Naive thymus-derived CD4-positive, alpha-beta T cell (primary cell): ENCODE results near the gene LSM4. TPM values are rescaled to one million over a fixed set of nuclear protein-coding genes. Genes with fewer than 3 reads are reported as not detected.
"Not testable (repeated sequence)": the region's sequence is repeated elsewhere in the genome, so short reads cannot be mapped to it uniquely, and the experiment has no call there.

ENCODE experiments used
- ATAC-seq: fragments of 150-1000 bp; cut with Tn5 transposase; 2 replicates; pipeline ENCODE4 v1.10.0; 2021; ENCODE audit warnings: mild to moderate bottlenecking, moderate library complexity
- CTCF ChIA-PET: fragments of 350-600 bp; sonication (Branson Sonifier 250); formaldehyde crosslinking; loops from one replicate; lab custom pipeline; 2021; ENCODE audit warnings: antibody characterized with exemption; lab: Charles Lee
- POLR2A ChIA-PET: fragments of 350-600 bp; sonication (Branson Sonifier 250); formaldehyde crosslinking; loops from one replicate; lab custom pipeline; 2021; ENCODE audit warnings: antibody characterized with exemption, inconsistent platforms; lab: Charles Lee
- DNase-seq, 9 donors: peaks; one replicate each; pipeline versions ENCODE4 v3.0.0 to v3.0.0-alpha.2; 2020 to 2022; ENCODE audit warnings: mixed read lengths in 1 of 9
- H3K27ac ChIP-seq: one replicate; pipeline ENCODE4 v1.7.0; 2013; ENCODE audit warnings: mild to moderate bottlenecking, low read depth, low read length, moderate library complexity
- H3K27me3 ChIP-seq, 2 donors: one replicate each; pipeline ENCODE4 v1.7.0; 2013; ENCODE audit warnings: low read length in 2 of 2, mild to moderate bottlenecking in 2 of 2, moderate library complexity in 2 of 2; ENCODE audit not compliant: control insufficient read depth in 2 of 2, insufficient read depth in 2 of 2
- H3K36me3 ChIP-seq, 3 experiments: 1 replicate in 2 of 3; 2 replicates in 1 of 3; pipeline ENCODE4 v1.7.0; 2013; ENCODE audit warnings: low read length in 3 of 3, mild to moderate bottlenecking in 3 of 3, moderate library complexity in 1 of 3; ENCODE audit not compliant: insufficient read depth in 3 of 3, control insufficient read depth in 2 of 3
- H3K4me1 ChIP-seq, 2 donors: one replicate each; pipeline ENCODE4 v1.7.0; 2013; ENCODE audit warnings: low read length in 2 of 2, mild to moderate bottlenecking in 2 of 2, moderate library complexity in 1 of 2; ENCODE audit not compliant: control insufficient read depth in 2 of 2, insufficient read depth in 2 of 2
- H3K4me3 ChIP-seq: 2 replicates; pipeline ENCODE4 v1.7.0; 2013; ENCODE audit warnings: mild to moderate bottlenecking, low read length
- H3K9me3 ChIP-seq, 3 experiments: 1 replicate in 2 of 3; 2 replicates in 1 of 3; pipeline ENCODE4 v1.7.0; 2013; ENCODE audit warnings: low read length in 3 of 3; ENCODE audit not compliant: control insufficient read depth in 2 of 3
- H3K27ac Mint-ChIP-seq, 9 donors: one replicate each; pipeline ENCODE4 v1.8.0; 2020 to 2022; ENCODE audit warnings: mixed read lengths in 9 of 9, mild to moderate bottlenecking in 8 of 9, moderate library complexity in 5 of 9, inconsistent platforms in 2 of 9
- H3K27me3 Mint-ChIP-seq, 5 donors: one replicate each; pipeline ENCODE4 v1.8.0; 2021 to 2022; ENCODE audit warnings: mixed read lengths in 5 of 5, mild to moderate bottlenecking in 1 of 5
- H3K36me3 Mint-ChIP-seq, 5 donors: one replicate each; pipeline ENCODE4 v1.8.0; 2020 to 2022; ENCODE audit warnings: mixed read lengths in 5 of 5, mild to moderate bottlenecking in 3 of 5, inconsistent platforms in 1 of 5
- H3K4me1 Mint-ChIP-seq, 7 donors: one replicate each; pipeline ENCODE4 v1.8.0; 2020 to 2022; ENCODE audit warnings: mixed read lengths in 7 of 7, mild to moderate bottlenecking in 3 of 7, inconsistent platforms in 1 of 7
- H3K4me3 Mint-ChIP-seq, 10 donors: one replicate each; pipeline ENCODE4 v1.8.0; 2020 to 2022; ENCODE audit warnings: mild to moderate bottlenecking in 10 of 10, mixed read lengths in 10 of 10, moderate library complexity in 6 of 10, inconsistent platforms in 2 of 10
- H3K9me3 Mint-ChIP-seq, 11 donors: one replicate each; pipeline ENCODE4 v1.8.0; 2020 to 2022; ENCODE audit warnings: mixed read lengths in 11 of 11, mild to moderate bottlenecking in 4 of 11, inconsistent platforms in 1 of 11, moderate library complexity in 1 of 11
- intact Hi-C, 2 donors: fragments of 100-400 bp; cut with micrococcal nuclease; formaldehyde crosslinking; loops; one replicate each; pipeline ENCODE4 v1.15.1; 2023
- polyA plus RNA-seq, 2 donors: library from polyadenylated mRNA; unstranded; fragments of 300-500 nt; fragmentation: Illumina TruSeq; gene quantifications; one replicate each; pipeline ENCODE4 v1.2.3, GENCODE V29; 2021
- total RNA-seq, 6 experiments: library from RNA in 5 of 6; stranded (reverse) in 5 of 6; gene quantifications; 1 replicate in 5 of 6; 2 replicates in 1 of 6; pipeline ENCODE4 v1.2.3 and lab custom pipeline; 2021 to 2026

The LSM4 gene
- total and polyA plus RNA-seq, 7 experiments from 2014 or later, result 45.3 to 163 (median 67.5) TPM

- intact Hi-C loops, result loop anchor here in 1 of 2 donors (5.0 kb wide), 1 partner anchor 83 kb away; no protein-coding TSS in a partner anchor
- H3K4me1 ChIP-seq, result peaks cover 7% of the 10 kb centered on the region in 2 donors
- peak overlapping the region in 7 of 10 donors; percentile 8 to 87 (median 78) for H3K4me3 Mint-ChIP-seq
- peak overlapping the region in 1 of 9 donors; percentile 71 for H3K27ac Mint-ChIP-seq
- no peaks in the 10 kb centered on the region for H3K27me3 Mint-ChIP-seq
- POLR2A ChIA-PET, result interaction anchor here (0.6 to 19.6 kb wide), 15 partner anchors 9 to 320 kb away, joined by 3 to 757 read pairs (median 4); partner anchors contain the start of genes IQCN, JUND and PGPEP1
- H3K4me1 Mint-ChIP-seq, result peaks cover 10 to 18% (median 14%) of the 10 kb centered on the region in 7 donors
- ATAC-seq, result no peak
- peak overlapping the region; percentile 52 for H3K4me3 ChIP-seq
- H3K9me3 ChIP-seq, result no peaks in the 10 kb centered on the region
- H3K27ac ChIP-seq, result peak overlapping the region; percentile 45
- CTCF ChIA-PET, result interaction anchor here (0.6 to 9.9 kb wide), 16 partner anchors 8 to 390 kb away, joined by 3 to 266 read pairs (median 4); partner anchors contain the start of gene JUND
- H3K27me3 ChIP-seq, result no peaks in the 10 kb centered on the region
- DNase-seq, result no peak
- H3K36me3 ChIP-seq, result no peaks in the 10 kb centered on the region
- no peaks in the 10 kb centered on the region for H3K36me3 Mint-ChIP-seq
- no peaks in the 10 kb centered on the region for H3K9me3 Mint-ChIP-seq
Measured at GRCh38 chr19:18329035-18329376, 6.1 kb upstream of the LSM4 start.

DNA sequence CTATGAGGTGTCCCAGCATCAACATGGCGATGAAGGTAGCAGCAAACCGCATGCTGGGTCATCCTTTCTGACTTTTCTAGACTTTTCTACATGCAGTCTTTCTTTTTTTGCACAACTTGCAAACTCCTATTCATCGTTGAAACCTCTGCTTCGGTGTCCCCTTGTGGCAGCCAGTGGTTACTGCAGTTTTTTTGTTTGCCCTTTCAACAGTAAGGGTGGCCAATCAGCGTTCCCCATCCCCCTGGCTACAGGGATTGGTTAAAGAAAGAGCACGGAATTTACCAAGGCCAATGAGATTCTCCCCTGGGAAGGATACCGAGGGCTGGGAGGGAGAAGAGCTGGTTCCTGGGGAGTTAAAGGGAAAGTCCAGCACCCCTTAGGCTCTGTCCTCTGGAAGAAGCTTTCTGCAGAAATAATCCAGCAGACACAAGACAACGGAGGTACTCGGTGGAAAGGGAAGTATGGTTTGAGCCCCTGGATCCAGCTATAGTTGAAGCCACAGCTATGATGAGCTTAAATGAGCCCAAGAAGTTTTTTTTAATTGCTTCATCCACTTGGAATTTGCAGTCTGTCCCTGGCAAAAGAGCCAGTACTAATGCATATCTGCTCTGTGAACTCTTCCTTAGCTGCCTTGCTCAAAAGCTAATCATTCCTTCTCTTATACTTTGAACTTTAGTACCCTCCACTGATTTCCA, 5.6 kb upstream of the LSM4 start:
- H3K27ac ChIP-seq, result peak overlapping the region; percentile 45
- Mint-ChIP-seq H3K4me1 (peaks cover 13 to 23% (median 20%) of the 10 kb centered on the region in 7 donors), H3K27me3 (no peaks in the 10 kb centered on the region), H3K36me3 (no peaks in the 10 kb centered on the region), H3K27ac (peak overlapping the region in 8 of 9 donors; percentile 38 to 75 (median 72)), H3K4me3 (peak overlapping the region; percentile 62 to 87 (median 78)), H3K9me3 (no peaks in the 10 kb centered on the region)
- no peaks in the 10 kb centered on the region for H3K36me3 ChIP-seq
- peak overlapping the region; percentile 52 for H3K4me3 ChIP-seq
- DNase-seq (peak; percentile 55 to 92 (median 90)), ATAC-seq (peak; percentile 99)
- H3K27me3 ChIP-seq, result no peaks in the 10 kb centered on the region
- POLR2A ChIA-PET, result interaction anchor here (0.6 to 19.6 kb wide), 13 partner anchors 8 to 135 kb away, joined by 3 to 757 read pairs (median 4); partner anchors contain the start of genes IQCN, JUND and PGPEP1
- peaks cover 12% of the 10 kb centered on the region in 2 donors for H3K4me1 ChIP-seq
- H3K9me3 ChIP-seq, result no peaks in the 10 kb centered on the region
- CTCF ChIA-PET, result interaction anchor here (0.6 to 9.9 kb wide), 16 partner anchors 9 to 390 kb away, joined by 3 to 266 read pairs (median 4); partner anchors contain the start of gene JUND
- intact Hi-C loops, result loop anchor here (1.0 to 5.0 kb wide), 8 partner anchors 12 to 136 kb away; partner anchors contain the start of genes PGPEP1 (in 1 of the 2) and RAB3A (in 1 of the 2)

- POLR2A ChIA-PET, result interaction anchor here (0.7 to 19.6 kb wide), 5 partner anchors 10 to 48 kb away, joined by 6 to 757 read pairs (median 7); partner anchors contain the start of genes IQCN and JUND
- ATAC-seq (no peak), DNase-seq (no peak)
- Histone ChIP-seq H3K27me3 (no peaks in the 10 kb centered on the region), H3K4me3 (no peak overlapping the region), H3K36me3 (no peaks in the 10 kb centered on the region), H3K9me3 (no peaks in the 10 kb centered on the region), H3K27ac (no peak overlapping the region), H3K4me1 (peaks cover 23% of the 10 kb centered on the region in 2 donors)
- Mint-ChIP-seq H3K4me1 (peaks cover 24 to 36% (median 31%) of the 10 kb centered on the region in 7 donors), H3K36me3 (peaks cover 0 to 2% (median 0%) of the 10 kb centered on the region in 5 donors), H3K4me3 (no peak overlapping the region), H3K27me3 (no peaks in the 10 kb centered on the region), H3K27ac (no peak overlapping the region), H3K9me3 (no peaks in the 10 kb centered on the region)
- CTCF ChIA-PET, result interaction anchor here (0.8 to 9.9 kb wide), 6 partner anchors 12 to 134 kb away, joined by 3 to 266 read pairs (median 4); partner anchors contain the start of genes JUND and MPV17L2
- intact Hi-C loops, result loop anchor here in 1 of 2 donors (5.0 kb wide), 1 partner anchor 86 kb away; no protein-coding TSS in a partner anchor
Measured at GRCh38 chr19:18326772-18327171, 3.9 kb upstream of the LSM4 start.

GRCh38 chr19:18324373-18324731, 1.5 kb upstream of the LSM4 start:
- Mint-ChIP-seq H3K27ac (peak overlapping the region in 8 of 9 donors; percentile 89 to 99 (median 96)), H3K4me3 (peak overlapping the region in 2 of 10 donors; percentile 25 to 85), H3K4me1 (peaks cover 41 to 56% (median 51%) of the 10 kb centered on the region in 7 donors), H3K36me3 (peaks cover 0 to 19% (median 0%) of the 10 kb centered on the region in 5 donors)
- Histone ChIP-seq H3K4me1 (peaks cover 39 to 48% of the 10 kb centered on the region in 2 donors), H3K27ac (peak overlapping the region; percentile 79)
- intact Hi-C loops, result loop anchor here in 1 of 2 donors (5.0 kb wide), 2 partner anchors 93 to 317 kb away; partner anchors contain the start of genes ARRDC2 and SSBP4
- ChIA-PET POLR2A (interaction anchor here (0.7 to 19.6 kb wide), 4 partner anchors 21 to 317 kb away, joined by 4 to 757 read pairs (median 50); partner anchors contain the start of genes IQCN and JUND), CTCF (interaction anchor here (9.9 kb wide), 1 partner anchor 46 kb away, joined by 266 read pairs; the partner anchor contains the start of gene JUND)
- not testable (repeated sequence) for H3K9me3 ChIP-seq, H3K27me3 ChIP-seq, H3K27me3 Mint-ChIP-seq, H3K9me3 Mint-ChIP-seq, H3K36me3 ChIP-seq, ATAC-seq, H3K4me3 ChIP-seq, DNase-seq

GRCh38 chr19:18322318-18322758, 538 bp downstream of the LSM4 start:
- intact Hi-C loops, result loop anchor here in 1 of 2 donors (5.0 kb wide), 2 partner anchors 95 to 315 kb away; partner anchors contain the start of genes ARRDC2 and SSBP4
- Mint-ChIP-seq H3K4me3 (peak overlapping the region; percentile 80 to 88 (median 84)), H3K27ac (peak overlapping the region; percentile 82 to 97 (median 94)), H3K27me3 (no peaks in the 10 kb centered on the region), H3K4me1 (peaks cover 47 to 63% (median 57%) of the 10 kb centered on the region in 7 donors), H3K9me3 (no peaks in the 10 kb centered on the region), H3K36me3 (peaks cover 0 to 24% (median 0%) of the 10 kb centered on the region in 5 donors)
- Histone ChIP-seq H3K36me3 (no peaks in the 10 kb centered on the region), H3K4me1 (peaks cover 51 to 59% of the 10 kb centered on the region in 2 donors), H3K9me3 (no peaks in the 10 kb centered on the region), H3K27me3 (no peaks in the 10 kb centered on the region), H3K27ac (peak overlapping the region; percentile 94), H3K4me3 (peak overlapping the region; percentile 86)
- DNase-seq (peak in 3 of 9 donors; percentile 14 to 58 (median 15)), ATAC-seq (no peak)
- ChIA-PET POLR2A (interaction anchor here (0.6 to 19.6 kb wide), 16 partner anchors 10 to 597 kb away, joined by 3 to 757 read pairs (median 6); partner anchors contain the start of genes COPE, DDX49, IQCN and JUND), CTCF (interaction anchor here (0.5 to 3.7 kb wide), 10 partner anchors 16 to 1056 kb away, joined by 3 to 81 read pairs (median 3); partner anchors contain the start of gene JUND)
